ENCODE measurements around the gene CACNA1E. TPM values are rescaled to one million over a fixed set of nuclear protein-coding genes. Genes with fewer than 3 reads are reported as not detected.

Gene CACNA1E
- total RNA-seq, 3 donors from 2014 or later (not counting 1 experiment from before 2014, with no cell fraction given): 0.40 TPM; not detected in 2

DNA sequence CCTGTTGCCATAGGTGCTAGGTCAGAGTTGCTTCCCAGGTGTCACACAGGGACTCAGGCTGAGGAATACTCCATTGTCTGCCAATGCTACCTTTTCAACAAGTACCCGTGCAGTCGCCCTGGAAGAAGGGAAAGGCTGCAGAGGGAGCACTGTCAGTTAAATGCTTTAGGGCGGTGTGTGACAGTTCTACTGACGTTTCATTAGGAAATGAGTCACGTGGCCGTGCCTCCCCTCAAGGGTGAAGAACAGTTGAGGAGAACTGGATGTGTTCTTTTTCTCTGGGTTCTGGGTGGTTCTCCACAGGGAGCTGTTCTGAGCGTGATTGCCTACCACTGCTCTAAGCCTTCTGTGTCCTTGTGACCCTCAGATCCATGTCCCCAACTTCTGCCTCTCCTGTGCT, 197.6 kb downstream of the CACNA1E start:
- Histone ChIP-seq H3K9me3 (ENCODE audit: control insufficient read depth, insufficient read depth, low read length) (no peaks in the 10 kb centered on the region), H3K4me3 (ENCODE audit: low read length) (no peak overlapping the region), H3K27ac (ENCODE audit: low read length) (no peak overlapping the region), H3K27me3 (ENCODE audit: control insufficient read depth, insufficient read depth, low read length) (no peaks in the 10 kb centered on the region), H3K36me3 (ENCODE audit: control insufficient read depth, insufficient read depth, low read length) (no peaks in the 10 kb centered on the region), H3K4me1 (ENCODE audit: control insufficient read depth, insufficient read depth, low read length) (no peaks in the 10 kb centered on the region)
- Mint-ChIP-seq H3K4me1 (no peaks in the 10 kb centered on the region), H3K4me3 (no peak overlapping the region), H3K9me3 (no peaks in the 10 kb centered on the region), H3K36me3 (no peaks in the 10 kb centered on the region), H3K27ac (no peak overlapping the region), H3K27me3 (ENCODE audit: low read depth in 2 of 2) (no peaks in the 10 kb centered on the region)
- intact Hi-C loops (cut with micrococcal nuclease): no loop called here
- DNase-seq (no peak), ATAC-seq (no peak)
- TF ChIP-seq, protein P1, sequence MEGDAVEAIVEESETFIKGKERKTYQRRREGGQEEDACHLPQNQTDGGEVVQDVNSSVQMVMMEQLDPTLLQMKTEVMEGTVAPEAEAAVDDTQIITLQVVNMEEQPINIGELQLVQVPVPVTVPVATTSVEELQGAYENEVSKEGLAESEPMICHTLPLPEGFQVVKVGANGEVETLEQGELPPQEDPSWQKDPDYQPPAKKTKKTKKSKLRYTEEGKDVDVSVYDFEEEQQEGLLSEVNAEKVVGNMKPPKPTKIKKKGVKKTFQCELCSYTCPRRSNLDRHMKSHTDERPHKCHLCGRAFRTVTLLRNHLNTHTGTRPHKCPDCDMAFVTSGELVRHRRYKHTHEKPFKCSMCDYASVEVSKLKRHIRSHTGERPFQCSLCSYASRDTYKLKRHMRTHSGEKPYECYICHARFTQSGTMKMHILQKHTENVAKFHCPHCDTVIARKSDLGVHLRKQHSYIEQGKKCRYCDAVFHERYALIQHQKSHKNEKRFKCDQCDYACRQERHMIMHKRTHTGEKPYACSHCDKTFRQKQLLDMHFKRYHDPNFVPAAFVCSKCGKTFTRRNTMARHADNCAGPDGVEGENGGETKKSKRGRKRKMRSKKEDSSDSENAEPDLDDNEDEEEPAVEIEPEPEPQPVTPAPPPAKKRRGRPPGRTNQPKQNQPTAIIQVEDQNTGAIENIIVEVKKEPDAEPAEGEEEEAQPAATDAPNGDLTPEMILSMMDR (IDR thresholded peaks at IDR 0.05): no peak
- WGBS (ENCODE audit: insufficient coverage): 71% methylated on average over 7 of the region's 7 CpGs

DNA sequence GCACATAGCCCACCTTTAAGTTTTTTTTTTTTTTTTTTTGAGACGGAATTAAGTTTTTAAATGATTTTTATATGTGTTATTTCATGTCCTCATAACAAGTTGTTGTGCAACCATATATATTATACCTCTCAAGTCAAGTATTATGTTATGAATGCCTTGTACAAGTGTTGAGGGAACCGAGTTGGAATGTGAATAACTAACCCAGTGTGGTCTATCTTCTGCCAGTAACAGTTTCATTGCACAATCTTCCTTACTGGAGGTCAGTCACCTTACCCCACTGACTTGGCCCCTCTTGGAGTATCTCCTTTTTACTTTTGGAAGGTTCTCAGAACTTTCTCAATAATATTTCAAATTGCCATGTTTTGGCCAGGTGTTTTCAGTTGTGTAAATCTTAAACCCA, 201.9 kb downstream of the CACNA1E start:
- no peak for DNase-seq
- Histone ChIP-seq H3K27ac (ENCODE audit: low read length) (no peak overlapping the region), H3K4me1 (ENCODE audit: control insufficient read depth, insufficient read depth, low read length) (no peaks in the 10 kb centered on the region), H3K4me3 (ENCODE audit: low read length) (no peak overlapping the region), H3K27me3 (ENCODE audit: control insufficient read depth, insufficient read depth, low read length) (no peaks in the 10 kb centered on the region), H3K9me3 (ENCODE audit: control insufficient read depth, insufficient read depth, low read length) (no peaks in the 10 kb centered on the region), H3K36me3 (ENCODE audit: control insufficient read depth, insufficient read depth, low read length) (no peaks in the 10 kb centered on the region)
- no peak overlapping the region for H3K27ac Mint-ChIP-seq
- no peaks in the 10 kb centered on the region for H3K9me3 Mint-ChIP-seq
- no peaks in the 10 kb centered on the region for H3K4me1 Mint-ChIP-seq
- no peaks in the 10 kb centered on the region for H3K27me3 Mint-ChIP-seq (ENCODE audit: low read depth in 2 of 2)
- WGBS (ENCODE audit: insufficient coverage): 40% methylated on average over 1 of the region's 2 CpGs
- TF ChIP-seq, protein P1 (IDR thresholded peaks at IDR 0.05): no peak
- no peaks in the 10 kb centered on the region for H3K36me3 Mint-ChIP-seq
- no peak overlapping the region for H3K4me3 Mint-ChIP-seq
- no peak for ATAC-seq
- intact Hi-C loops (cut with micrococcal nuclease): no loop called here

DNA sequence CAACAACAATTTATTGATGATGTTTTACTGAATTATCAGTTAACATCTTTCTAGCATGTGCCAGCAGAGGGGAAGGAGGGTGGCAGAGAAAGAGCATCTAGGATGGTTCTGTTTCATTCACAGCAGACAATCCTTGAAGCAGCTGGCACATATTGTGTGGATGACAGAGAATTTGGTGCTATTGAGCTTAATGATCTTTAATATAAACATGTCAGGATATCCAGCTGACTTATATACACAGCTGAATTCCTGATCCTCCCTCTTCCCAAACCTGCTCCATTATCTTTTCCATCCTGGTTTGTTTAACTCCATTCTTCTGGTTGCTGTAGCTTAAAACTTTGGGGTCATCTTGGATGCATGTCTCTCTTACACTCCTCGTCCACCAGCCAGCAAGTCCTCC, 218.6 kb downstream of the CACNA1E start:
- intact Hi-C loops (cut with micrococcal nuclease): no loop called here
- DNase-seq (no peak), ATAC-seq (no peak)
- no peak overlapping the region for H3K4me3 ChIP-seq (ENCODE audit: low read length)
- H3K4me1 Mint-ChIP-seq: no peaks in the 10 kb centered on the region
- H3K27me3 ChIP-seq (ENCODE audit: control insufficient read depth, insufficient read depth, low read length): no peaks in the 10 kb centered on the region
- WGBS (ENCODE audit: insufficient coverage): 56% methylated on average over 1 of the region's 1 CpG
- H3K36me3 ChIP-seq (ENCODE audit: control insufficient read depth, insufficient read depth, low read length): no peaks in the 10 kb centered on the region
- no peak overlapping the region for H3K27ac Mint-ChIP-seq
- H3K9me3 ChIP-seq (ENCODE audit: control insufficient read depth, insufficient read depth, low read length): no peaks in the 10 kb centered on the region
- TF ChIP-seq, protein P1 (IDR thresholded peaks at IDR 0.05): no peak
- H3K27ac ChIP-seq (ENCODE audit: low read length): no peak overlapping the region
- peaks cover 3 to 8% of the 10 kb centered on the region in 2 donors for H3K27me3 Mint-ChIP-seq (ENCODE audit: low read depth in 2 of 2)
- H3K4me1 ChIP-seq (ENCODE audit: control insufficient read depth, insufficient read depth, low read length): no peaks in the 10 kb centered on the region
- peaks cover 0 to 3% of the 10 kb centered on the region in 2 donors for H3K9me3 Mint-ChIP-seq
- peaks cover 6% of the 10 kb centered on the region for H3K36me3 Mint-ChIP-seq
- no peak overlapping the region for H3K4me3 Mint-ChIP-seq

DNA sequence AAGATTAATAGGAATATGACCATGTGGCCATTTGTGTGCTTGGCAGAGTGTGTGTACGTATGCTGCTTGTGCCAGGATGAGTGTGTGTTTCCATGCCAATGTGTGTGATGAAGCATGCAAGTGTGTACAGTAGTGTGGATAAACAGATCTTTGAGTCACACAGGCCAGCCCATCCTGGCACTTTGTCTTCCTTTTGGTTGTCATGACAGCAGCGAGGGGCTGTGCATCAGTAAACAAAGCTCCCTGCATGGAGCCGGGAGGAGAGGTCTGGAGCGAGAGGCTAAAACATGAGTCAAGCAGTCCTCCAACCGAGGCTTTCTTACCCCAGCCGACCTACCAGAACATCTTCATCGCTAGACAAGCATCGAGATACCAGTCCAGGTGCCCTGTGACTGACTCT, 221.2 kb downstream of the CACNA1E start:
- Histone ChIP-seq H3K27me3 (ENCODE audit: control insufficient read depth, insufficient read depth, low read length) (no peaks in the 10 kb centered on the region), H3K36me3 (ENCODE audit: control insufficient read depth, insufficient read depth, low read length) (no peaks in the 10 kb centered on the region), H3K9me3 (ENCODE audit: control insufficient read depth, insufficient read depth, low read length) (no peaks in the 10 kb centered on the region), H3K4me3 (ENCODE audit: low read length) (no peak overlapping the region), H3K4me1 (ENCODE audit: control insufficient read depth, insufficient read depth, low read length) (no peaks in the 10 kb centered on the region), H3K27ac (ENCODE audit: low read length) (no peak overlapping the region)
- ATAC-seq (no peak), DNase-seq (no peak)
- intact Hi-C loops (cut with micrococcal nuclease): no loop called here
- H3K36me3 Mint-ChIP-seq: no peaks in the 10 kb centered on the region
- peaks cover 0 to 10% of the 10 kb centered on the region in 2 donors for H3K9me3 Mint-ChIP-seq
- H3K4me3 Mint-ChIP-seq: no peak overlapping the region
- TF ChIP-seq, protein P1 (IDR thresholded peaks at IDR 0.05): no peak
- H3K27ac Mint-ChIP-seq: no peak overlapping the region
- H3K27me3 Mint-ChIP-seq (ENCODE audit: low read depth in 2 of 2): peaks cover under 1 to 1% of the 10 kb centered on the region in 2 donors
- H3K4me1 Mint-ChIP-seq: no peaks in the 10 kb centered on the region
- WGBS (ENCODE audit: insufficient coverage): 67% methylated on average over 8 of the region's 8 CpGs

Measured in natural killer cell (primary cell).